Measurements from ENCODE around the gene FMN2.

GRCh38 chr1:240074422-240074821, 17.3 kb upstream of the FMN2 start:
- TF ChIP-seq REST (IDR thresholded peaks at IDR 0.05; ENCODE audit: insufficient read depth in 1 of 2, low read depth in 2 of 2, low read length in 2 of 2) (no peak), SIN3A (IDR thresholded peaks at IDR 0.05; ENCODE audit: borderline replicate concordance, insufficient read depth, low read length) (no peak), POLR2AphosphoS5 (IDR thresholded peaks at IDR 0.05; ENCODE audit: low read depth, low read length) (no peak)

All from PFSK-1 (cell line).